Type B pancreatic cell (in vitro differentiated cells): ENCODE data around the gene B4GALT3. TPM values are rescaled to one million over a fixed set of nuclear protein-coding genes. Genes with fewer than 3 reads are reported as not detected.

Experiments
- DNase-seq: peaks from one replicate; pipeline ENCODE4 v3.0.0; 2021; ENCODE audit warnings: mixed read lengths; ENCODE audit not compliant: unreplicated experiment; ENCODE audit errors: extremely low spot score
- H3K27ac Mint-ChIP-seq: 2 replicates; pipeline ENCODE4 v1.8.0; 2021; ENCODE audit warnings: mild to moderate bottlenecking, mixed read lengths
- H3K27me3 Mint-ChIP-seq: 2 replicates; pipeline ENCODE4 v1.8.0; 2021; ENCODE audit warnings: mixed read lengths
- H3K36me3 Mint-ChIP-seq: 2 replicates; pipeline ENCODE4 v1.8.0; 2021; ENCODE audit warnings: mixed read lengths
- H3K4me1 Mint-ChIP-seq: one replicate; pipeline ENCODE4 v1.8.0; 2021; ENCODE audit warnings: mixed read lengths; ENCODE audit not compliant: unreplicated experiment
- H3K4me3 Mint-ChIP-seq: 2 replicates; pipeline ENCODE4 v1.8.0; 2021; ENCODE audit warnings: mild to moderate bottlenecking, mixed read lengths
- H3K9me3 Mint-ChIP-seq: 2 replicates; pipeline ENCODE4 v1.8.0; 2021; ENCODE audit warnings: mixed read lengths
- total RNA-seq: library from RNA; stranded (reverse); gene quantifications from 2 replicates; pipeline ENCODE4 v1.2.1, GENCODE V29; 2021; ENCODE audit warnings: low replicate concordance
- TF ChIP-seq, protein P1 (sequence below): fragments of 200-600 bp; sonication (generic); conservative IDR thresholded peaks from 2 replicates; pipeline ENCODE4 v1.5.0; 2021; ENCODE audit warnings: antibody characterized with exemption, mild to moderate bottlenecking

B4GALT3 gene
- total RNA-seq, 1 donor from 2014 or later, result 42.4 TPM

DNA sequence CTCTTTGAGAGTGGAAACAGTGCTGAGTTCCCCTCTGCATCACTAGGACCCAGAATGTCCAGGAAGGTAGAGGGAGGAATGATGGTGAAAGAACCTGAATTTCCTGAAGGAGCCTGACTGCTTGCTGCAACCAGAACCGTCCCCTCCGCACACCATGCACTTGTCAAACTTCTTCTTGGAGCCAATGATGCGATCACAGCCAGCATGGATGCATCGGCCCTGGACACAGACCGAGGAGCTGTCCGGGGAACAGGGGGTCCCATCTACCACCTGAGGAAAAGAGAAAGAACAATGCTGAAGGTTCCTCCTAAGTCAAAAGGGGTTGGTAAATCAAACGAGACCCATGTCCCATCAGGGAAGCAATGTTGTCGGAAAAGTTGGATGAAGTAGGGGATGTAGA, 14.7 kb upstream of the B4GALT3 start:
- H3K27ac Mint-ChIP-seq, result no peak overlapping the region
- TF ChIP-seq, protein P1, sequence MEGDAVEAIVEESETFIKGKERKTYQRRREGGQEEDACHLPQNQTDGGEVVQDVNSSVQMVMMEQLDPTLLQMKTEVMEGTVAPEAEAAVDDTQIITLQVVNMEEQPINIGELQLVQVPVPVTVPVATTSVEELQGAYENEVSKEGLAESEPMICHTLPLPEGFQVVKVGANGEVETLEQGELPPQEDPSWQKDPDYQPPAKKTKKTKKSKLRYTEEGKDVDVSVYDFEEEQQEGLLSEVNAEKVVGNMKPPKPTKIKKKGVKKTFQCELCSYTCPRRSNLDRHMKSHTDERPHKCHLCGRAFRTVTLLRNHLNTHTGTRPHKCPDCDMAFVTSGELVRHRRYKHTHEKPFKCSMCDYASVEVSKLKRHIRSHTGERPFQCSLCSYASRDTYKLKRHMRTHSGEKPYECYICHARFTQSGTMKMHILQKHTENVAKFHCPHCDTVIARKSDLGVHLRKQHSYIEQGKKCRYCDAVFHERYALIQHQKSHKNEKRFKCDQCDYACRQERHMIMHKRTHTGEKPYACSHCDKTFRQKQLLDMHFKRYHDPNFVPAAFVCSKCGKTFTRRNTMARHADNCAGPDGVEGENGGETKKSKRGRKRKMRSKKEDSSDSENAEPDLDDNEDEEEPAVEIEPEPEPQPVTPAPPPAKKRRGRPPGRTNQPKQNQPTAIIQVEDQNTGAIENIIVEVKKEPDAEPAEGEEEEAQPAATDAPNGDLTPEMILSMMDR, result no peak
- H3K4me3 Mint-ChIP-seq, result no peak overlapping the region

DNA sequence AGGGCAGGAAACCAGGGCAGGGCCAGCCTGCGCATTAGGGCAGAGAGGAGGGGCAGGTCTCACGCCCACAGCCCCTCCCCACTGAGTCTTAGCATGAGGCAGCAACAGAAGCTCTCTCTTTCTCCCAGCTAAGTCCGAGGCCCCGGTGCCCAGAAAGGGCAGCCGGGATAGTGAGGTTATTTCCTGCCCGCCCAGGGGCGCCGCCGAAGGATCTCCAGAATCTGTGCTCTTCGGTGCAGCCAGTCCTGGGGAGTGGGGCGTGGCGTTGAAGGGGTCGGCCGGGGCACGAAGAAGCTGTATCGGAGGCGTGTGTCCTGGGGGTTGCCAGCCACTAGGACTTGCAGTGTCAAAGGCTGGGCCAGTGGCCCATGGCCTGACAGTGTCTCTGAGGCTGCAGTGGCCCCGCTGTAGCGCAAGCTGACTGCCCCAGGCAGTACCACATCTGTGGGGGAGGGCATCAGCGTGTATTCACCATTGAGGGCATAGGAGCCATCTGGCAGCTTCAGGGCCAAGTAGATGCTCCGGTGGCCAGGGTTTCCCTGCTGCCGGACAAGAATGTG, 13.7 kb upstream of the B4GALT3 start:
- DNase-seq, result no peak
- Mint-ChIP-seq H3K4me3 (no peak overlapping the region), H3K27ac (no peak overlapping the region), H3K27me3 (no peaks in the 10 kb centered on the region), H3K36me3 (no peaks in the 10 kb centered on the region), H3K9me3 (no peaks in the 10 kb centered on the region), H3K4me1 (peaks cover 5% of the 10 kb centered on the region)
- TF ChIP-seq, protein P1, result no peak

More for the DNA sequence above, 14.7 kb upstream of the B4GALT3 start:
- Mint-ChIP-seq H3K36me3 (no peaks in the 10 kb centered on the region), H3K27me3 (no peaks in the 10 kb centered on the region), H3K9me3 (no peaks in the 10 kb centered on the region), H3K4me1 (peaks cover 6% of the 10 kb centered on the region)
- no peak for DNase-seq

DNA sequence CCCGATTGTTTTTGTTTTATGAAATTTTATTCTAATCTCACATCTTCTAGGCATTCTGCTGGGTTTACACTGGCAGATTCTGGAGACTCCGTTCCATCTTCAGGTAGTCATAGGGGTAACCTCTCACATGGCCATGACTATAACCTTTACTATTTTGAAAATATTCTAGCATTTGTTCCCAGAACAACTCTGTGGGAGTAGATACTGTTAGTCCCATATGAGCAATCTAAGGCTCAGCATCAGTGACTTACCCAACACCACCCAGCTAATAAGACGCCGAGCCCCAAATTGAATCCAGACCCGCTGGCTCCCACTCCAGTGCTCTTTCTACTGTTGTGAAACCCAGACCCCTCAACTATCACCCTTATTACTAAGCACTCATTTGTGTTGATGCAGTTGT, 11.7 kb upstream of the B4GALT3 start:
- no peak overlapping the region for H3K27ac Mint-ChIP-seq
- no peak overlapping the region for H3K4me3 Mint-ChIP-seq
- no peaks in the 10 kb centered on the region for H3K36me3 Mint-ChIP-seq
- DNase-seq, result no peak
- TF ChIP-seq, protein P1, result no peak
- H3K27me3 Mint-ChIP-seq, result no peaks in the 10 kb centered on the region
- no peaks in the 10 kb centered on the region for H3K9me3 Mint-ChIP-seq
- H3K4me1 Mint-ChIP-seq, result peaks cover 5% of the 10 kb centered on the region

DNA sequence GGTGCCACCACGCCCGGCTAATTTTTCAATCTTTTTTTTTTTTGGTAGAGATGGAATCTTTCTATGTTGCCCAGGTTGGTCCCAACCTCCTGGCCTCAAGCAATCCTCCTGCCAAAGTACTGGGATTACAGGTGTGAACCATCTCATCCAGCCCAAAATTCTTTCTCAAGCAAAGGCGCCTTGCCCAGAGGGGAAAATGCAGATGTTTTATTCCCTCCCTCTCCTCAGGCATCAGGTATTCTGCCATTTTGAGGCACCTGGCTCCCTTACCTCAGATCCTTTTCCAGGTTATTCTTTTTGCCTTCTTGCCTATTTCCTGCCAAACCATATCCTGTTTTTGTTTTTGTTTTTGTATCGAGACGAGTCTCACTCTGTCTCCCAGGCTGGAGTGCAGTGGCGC, 11.1 kb upstream of the B4GALT3 start:
- TF ChIP-seq, protein P1, result no peak

DNA sequence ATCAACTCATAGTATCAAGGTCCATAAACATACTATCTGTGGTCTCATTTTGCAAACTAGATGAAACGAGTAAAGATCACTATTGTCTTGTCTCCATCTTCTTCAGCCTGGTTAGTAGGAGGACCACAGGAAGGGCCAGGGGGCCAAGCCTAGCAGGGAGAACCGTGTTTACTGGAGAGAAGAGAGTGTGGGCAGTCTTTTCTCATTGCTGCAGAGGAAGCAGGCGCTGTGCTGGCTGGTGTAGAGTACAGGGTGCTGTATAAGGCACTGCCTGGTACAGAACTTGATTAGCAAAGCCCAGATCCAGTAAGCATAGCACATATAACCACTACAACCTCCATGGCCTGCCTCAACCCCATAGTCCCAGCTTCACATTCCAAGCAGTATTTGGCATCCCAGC, 10.0 kb upstream of the B4GALT3 start:
- no peaks in the 10 kb centered on the region for H3K9me3 Mint-ChIP-seq
- DNase-seq, result no peak

More for the DNA sequence above, 11.1 kb upstream of the B4GALT3 start:
- H3K9me3 Mint-ChIP-seq, result no peaks in the 10 kb centered on the region
- no peak overlapping the region for H3K27ac Mint-ChIP-seq
- DNase-seq, result no peak
- no peaks in the 10 kb centered on the region for H3K27me3 Mint-ChIP-seq
- H3K36me3 Mint-ChIP-seq, result no peaks in the 10 kb centered on the region
- H3K4me3 Mint-ChIP-seq, result no peak overlapping the region
- peaks cover 5% of the 10 kb centered on the region for H3K4me1 Mint-ChIP-seq

More for the DNA sequence above, 10.0 kb upstream of the B4GALT3 start:
- Mint-ChIP-seq H3K27me3 (no peaks in the 10 kb centered on the region), H3K4me1 (no peaks in the 10 kb centered on the region), H3K4me3 (no peak overlapping the region), H3K36me3 (no peaks in the 10 kb centered on the region), H3K27ac (no peak overlapping the region)
- TF ChIP-seq, protein P1, result no peak
